AG04450 (cell line): ENCODE measurements around the gene KCNH1. TPM values are rescaled to one million over a fixed set of nuclear protein-coding genes. Genes with fewer than 3 reads are reported as not detected.

Experiments used
- CTCF ChIA-PET: fragments of 300-600, 350-600 bp; formaldehyde crosslinking; extraction: SDS; loops from one replicate; lab custom pipeline; 2022; ENCODE audit warnings: antibody characterized with exemption, inconsistent platforms; lab: Charles Lee
- POLR2A ChIA-PET: fragments of 350-600 bp; formaldehyde crosslinking; extraction: SDS; loops from one replicate; lab custom pipeline; 2021; ENCODE audit warnings: antibody characterized with exemption, inconsistent platforms; lab: Yijun Ruan, JAX
- DNase-seq: peaks from one replicate; pipeline ENCODE4 v3.0.0-alpha.2; 2011; ENCODE audit warnings: low read depth, low spot score
- H3K27ac ChIP-seq: one replicate; pipeline ENCODE4 v1.5.1; 2012; ENCODE audit warnings: low read depth, low read length, control low read depth
- H3K27me3 ChIP-seq: one replicate; pipeline ENCODE4 v1.6.0; 2012; ENCODE audit warnings: low read length; ENCODE audit not compliant: control insufficient read depth, insufficient read depth
- H3K4me3 ChIP-seq: 2 replicates; pipeline ENCODE4 v1.5.1; 2011; ENCODE audit warnings: mild to moderate bottlenecking, low read depth, low read length, control low read depth
- H3K9me3 ChIP-seq: 2 replicates; pipeline ENCODE4 v1.5.1; 2012; ENCODE audit warnings: low read length; ENCODE audit not compliant: control insufficient read depth, insufficient read depth
- polyA plus RNA-seq: library from polyadenylated mRNA; depleted of rRNA; stranded (reverse); fragments of >200 nt; gene quantifications from 2 replicates; pipeline ENCODE4 v1.2.3, GENCODE V29; 2011
- TF ChIP-seq, protein P1 (sequence below): IDR thresholded peaks from 2 replicates; pipeline ENCODE4 v1.5.1; 2011; ENCODE audit warnings: low read depth, low read length, control low read depth, inconsistent platforms

KCNH1 gene
- polyA plus RNA-seq, 1 experiment = 0.31 TPM

DNA sequence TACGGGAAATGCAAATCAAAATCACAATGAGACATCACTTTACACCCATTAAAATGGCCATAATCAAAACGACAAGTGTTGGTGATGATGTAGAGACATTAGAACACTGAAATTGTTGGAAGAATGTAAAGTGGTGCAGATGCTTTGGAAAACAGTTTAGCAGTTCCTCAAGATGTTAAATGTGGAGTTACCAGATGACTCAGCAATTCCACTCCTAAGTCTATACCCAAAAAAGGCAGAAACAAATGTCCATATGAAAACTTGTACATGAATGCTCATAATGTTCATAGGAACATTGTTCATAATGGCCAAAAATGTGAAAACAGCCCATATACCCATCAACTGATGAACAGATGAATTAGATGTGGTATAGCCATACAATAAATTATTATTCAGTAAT, 267.4 kb downstream of the KCNH1 start:
- Histone ChIP-seq H3K4me3 (no peak overlapping the region), H3K27me3 (no peaks in the 10 kb centered on the region), H3K9me3 (0 out of 2 replicates have a peak, but pooled peaks cover 3% of the 10 kb centered on the region), H3K27ac (no peak overlapping the region)
- ChIA-PET POLR2A (no interaction called here), CTCF (no interaction called here)
- no peak for DNase-seq
- TF ChIP-seq, protein P1, sequence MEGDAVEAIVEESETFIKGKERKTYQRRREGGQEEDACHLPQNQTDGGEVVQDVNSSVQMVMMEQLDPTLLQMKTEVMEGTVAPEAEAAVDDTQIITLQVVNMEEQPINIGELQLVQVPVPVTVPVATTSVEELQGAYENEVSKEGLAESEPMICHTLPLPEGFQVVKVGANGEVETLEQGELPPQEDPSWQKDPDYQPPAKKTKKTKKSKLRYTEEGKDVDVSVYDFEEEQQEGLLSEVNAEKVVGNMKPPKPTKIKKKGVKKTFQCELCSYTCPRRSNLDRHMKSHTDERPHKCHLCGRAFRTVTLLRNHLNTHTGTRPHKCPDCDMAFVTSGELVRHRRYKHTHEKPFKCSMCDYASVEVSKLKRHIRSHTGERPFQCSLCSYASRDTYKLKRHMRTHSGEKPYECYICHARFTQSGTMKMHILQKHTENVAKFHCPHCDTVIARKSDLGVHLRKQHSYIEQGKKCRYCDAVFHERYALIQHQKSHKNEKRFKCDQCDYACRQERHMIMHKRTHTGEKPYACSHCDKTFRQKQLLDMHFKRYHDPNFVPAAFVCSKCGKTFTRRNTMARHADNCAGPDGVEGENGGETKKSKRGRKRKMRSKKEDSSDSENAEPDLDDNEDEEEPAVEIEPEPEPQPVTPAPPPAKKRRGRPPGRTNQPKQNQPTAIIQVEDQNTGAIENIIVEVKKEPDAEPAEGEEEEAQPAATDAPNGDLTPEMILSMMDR = no peak

DNA sequence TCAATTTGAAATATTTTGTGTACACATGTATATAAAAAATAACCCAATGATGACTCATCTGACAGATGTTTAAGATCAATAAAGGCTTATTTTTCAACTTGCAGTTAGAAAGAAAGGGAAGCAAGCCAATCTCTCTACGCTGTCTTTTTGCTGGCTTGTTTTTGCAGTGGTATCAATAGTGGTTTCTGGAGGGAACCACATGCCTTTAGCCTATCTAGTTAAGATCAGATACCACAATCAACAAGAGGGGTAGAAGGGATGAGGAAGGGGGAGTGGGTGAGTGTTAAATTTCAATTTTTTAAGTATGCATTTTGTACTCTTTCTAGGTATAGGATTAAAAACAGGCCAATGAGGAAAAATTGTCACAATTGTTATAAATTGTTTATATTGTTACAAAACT, 276.2 kb downstream of the KCNH1 start:
- TF ChIP-seq, protein P1 = no peak

DNA sequence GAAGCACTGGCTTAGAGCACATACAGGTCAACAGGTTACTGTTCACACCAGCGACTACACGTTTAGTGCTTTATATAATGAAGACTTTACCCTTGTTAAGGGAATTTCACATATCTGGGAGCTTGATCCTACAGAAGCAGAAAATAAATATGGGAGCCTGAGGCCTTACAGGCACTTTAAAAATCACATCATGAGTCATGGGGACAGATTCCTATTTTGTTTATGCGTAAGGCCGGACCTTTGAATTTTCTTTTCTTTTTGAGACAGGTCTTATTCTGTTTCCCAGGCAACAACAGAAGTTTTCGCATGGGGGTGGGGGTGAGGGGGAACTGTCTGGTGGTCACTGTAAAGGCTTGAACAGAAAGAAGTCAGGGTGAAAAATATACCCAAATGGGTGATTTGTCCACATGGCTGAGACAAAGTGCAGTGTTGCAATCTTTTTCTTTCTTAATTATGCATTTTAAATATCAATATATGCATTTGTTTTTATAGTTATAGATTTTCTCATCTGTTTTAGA, 276.7 kb downstream of the KCNH1 start:
- Histone ChIP-seq H3K27me3 (no peaks in the 10 kb centered on the region), H3K4me3 (no peak overlapping the region), H3K27ac (no peak overlapping the region), H3K9me3 (0 out of 2 replicates have a peak, but pooled peaks cover 2% of the 10 kb centered on the region)
- CTCF ChIA-PET = no interaction called here
- no peak for DNase-seq
- POLR2A ChIA-PET = no interaction called here
- TF ChIP-seq, protein P1 = no peak

More for the DNA sequence above, 276.2 kb downstream of the KCNH1 start:
- no peak overlapping the region for H3K27ac ChIP-seq
- ChIA-PET POLR2A (no interaction called here), CTCF (no interaction called here)
- DNase-seq = no peak
- no peak overlapping the region for H3K4me3 ChIP-seq
- H3K27me3 ChIP-seq = no peaks in the 10 kb centered on the region
- H3K9me3 ChIP-seq = 0 out of 2 replicates have a peak, but pooled peaks cover 3% of the 10 kb centered on the region

DNA sequence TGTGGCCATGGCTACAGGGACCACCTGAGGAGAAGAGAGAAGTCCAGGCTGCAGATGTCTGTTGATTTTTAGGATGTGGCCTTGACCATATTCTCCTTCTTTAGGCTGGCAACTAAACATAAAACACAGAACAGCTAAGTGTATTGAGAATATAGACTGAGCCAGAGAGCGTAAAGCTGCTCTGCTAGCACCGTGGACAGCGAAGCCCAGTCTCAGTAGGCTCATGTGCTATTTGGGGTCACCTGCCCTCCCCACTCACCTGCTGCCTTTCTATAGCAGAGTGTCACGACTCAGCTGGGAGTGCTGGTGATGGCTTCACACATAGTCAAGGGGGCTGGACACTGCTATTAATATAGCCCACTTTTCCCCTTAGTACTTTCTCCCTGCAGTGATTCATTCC, 278.5 kb downstream of the KCNH1 start:
- DNase-seq = no peak
- no peaks in the 10 kb centered on the region for H3K27me3 ChIP-seq
- POLR2A ChIA-PET = no interaction called here
- no peaks in the 10 kb centered on the region for H3K9me3 ChIP-seq
- H3K4me3 ChIP-seq = no peak overlapping the region
- H3K27ac ChIP-seq = no peak overlapping the region
- TF ChIP-seq, protein P1 = no peak
- CTCF ChIA-PET = interaction anchor here (0.5 to 0.9 kb wide), 2 partner anchors 93 to 406 kb away, joined by 3 to 4 read pairs; no protein-coding TSS in a partner anchor

DNA sequence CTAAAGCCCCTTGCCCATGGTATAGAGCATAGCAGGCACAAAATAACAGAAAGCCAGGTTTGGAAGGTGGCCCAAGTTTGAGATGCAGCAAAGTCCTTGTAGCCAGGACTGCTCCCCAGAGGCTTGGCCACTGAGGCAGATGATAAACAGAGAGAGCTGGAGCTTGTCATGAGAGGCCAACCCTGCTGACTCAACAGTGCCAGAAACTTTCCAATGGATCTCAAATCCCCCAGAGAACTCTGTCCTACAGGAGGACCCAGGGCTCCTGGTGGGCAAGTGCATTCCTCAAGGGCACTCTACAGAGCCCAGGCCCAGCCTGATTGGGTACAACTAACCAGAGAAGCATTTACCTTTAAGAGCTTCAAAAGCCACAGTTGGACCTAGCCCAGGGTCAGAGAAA, 280.7 kb downstream of the KCNH1 start:
- POLR2A ChIA-PET = no interaction called here
- Histone ChIP-seq H3K9me3 (no peaks in the 10 kb centered on the region; the same call in 1 of the 2 replicates), H3K4me3 (no peak overlapping the region), H3K27ac (no peak overlapping the region), H3K27me3 (no peaks in the 10 kb centered on the region)
- CTCF ChIA-PET = interaction anchor here (1.3 kb wide), 1 partner anchor 446 kb away, joined by 3 read pairs; no protein-coding TSS in a partner anchor
- TF ChIP-seq, protein P1 = no peak
- no peak for DNase-seq
